Mucosa of descending colon (tissue), 3 donors: Measurements from ENCODE around the gene ATP1B3. TPM values are rescaled to one million over a fixed set of nuclear protein-coding genes. Genes with fewer than 3 reads are reported as not detected.

Source experiments
- ATAC-seq: fragments of 200-7000 bp; cut with Tn5 transposase; one replicate; pipeline ENCODE4 v1.9.1; 2020; ENCODE audit warnings: mild to moderate bottlenecking, moderate library complexity
- DNase-seq, 3 donors: peaks; one replicate each; pipeline ENCODE4 v3.0.0-alpha.2; 2020
- H3K36me3 ChIP-seq: fragments of 200-600 bp; one replicate; pipeline ENCODE4 v1.8.0; 2021; ENCODE audit warnings: low read depth, mild to moderate bottlenecking
- H3K4me1 ChIP-seq: fragments of 200-600 bp; one replicate; pipeline ENCODE4 v1.8.0; 2021; ENCODE audit warnings: low read depth, mild to moderate bottlenecking
- H3K4me3 ChIP-seq: fragments of 200-600 bp; one replicate; pipeline ENCODE4 v1.8.0; 2021; ENCODE audit warnings: mild to moderate bottlenecking
- H3K9me3 ChIP-seq: fragments of 200-600 bp; one replicate; pipeline ENCODE4 v1.8.0; 2021; ENCODE audit warnings: mild to moderate bottlenecking
- CTCF ChIP-seq: fragments of 200-600 bp; IDR thresholded peaks from one replicate; pipeline ENCODE4 v1.8.0; 2022; ENCODE audit warnings: antibody characterized with exemption, mild to moderate bottlenecking
- intact Hi-C, 2 donors: fragments of 100-400 bp; cut with DNase I in 1 of 2; cut with micrococcal nuclease in 1 of 2; formaldehyde crosslinking; loops; one replicate each; pipeline versions ENCODE4 v1.11.0 to v1.11.1; 2022; cut with DNase I, micrococcal nuclease
- total RNA-seq, 3 donors: library from RNA; stranded (reverse); fragmentation: NEBNext Ultra II Directional in 2 of 3; extraction: Animal tissue kit (Norgen Biotek cat#: 25700) in 2 of 3; gene quantifications; one replicate each; pipeline versions ENCODE4 v1.2.1 to v1.2.4, GENCODE V29; 2021 to 2023
- donor health status: DM: no; HTN: no; CAD: no; lungs with moderate emphysema.
- donor health status: DM: no; HTN: no; CAD: no.
- donor health status: DM: no; HTN: yes; CAD: no.

Gene ATP1B3
- total RNA-seq, 3 donors from 2014 or later: 266 to 466 (median 330) TPM

GRCh38 chr3:141895731-141896130 is 19.3 kb downstream of the ATP1B3 start:
- intact Hi-C loops: no loop called here
- DNase-seq (no peak), ATAC-seq (no peak)
- no peaks in the 10 kb centered on the region for H3K4me1 ChIP-seq
- peaks cover 6% of the 10 kb centered on the region for H3K9me3 ChIP-seq
- no peak for TF ChIP-seq CTCF
- H3K36me3 ChIP-seq: no peaks in the 10 kb centered on the region
- H3K4me3 ChIP-seq: no peak overlapping the region

- intact Hi-C loops: no loop called here
- TF ChIP-seq CTCF: no peak
- DNase-seq (no peak), ATAC-seq (no peak)
- Histone ChIP-seq H3K4me1 (no peaks in the 10 kb centered on the region), H3K4me3 (no peak overlapping the region), H3K36me3 (no peaks in the 10 kb centered on the region), H3K9me3 (peaks cover 6% of the 10 kb centered on the region)
Measured at GRCh38 chr3:141898908-141899307, 22.5 kb downstream of the ATP1B3 start.

- peaks cover 6% of the 10 kb centered on the region for H3K9me3 ChIP-seq
- ATAC-seq (no peak), DNase-seq (no peak)
- no peak overlapping the region for H3K4me3 ChIP-seq
- H3K4me1 ChIP-seq: no peaks in the 10 kb centered on the region
- H3K36me3 ChIP-seq: no peaks in the 10 kb centered on the region
- no peak for TF ChIP-seq CTCF
- intact Hi-C loops: no loop called here
Measured at GRCh38 chr3:141900343-141900742, 23.9 kb downstream of the ATP1B3 start.

GRCh38 chr3:141901914-141902313 is 25.5 kb downstream of the ATP1B3 start:
- no peak for DNase-seq
- no peak for TF ChIP-seq CTCF
- H3K36me3 ChIP-seq: no peaks in the 10 kb centered on the region
- intact Hi-C loops: no loop called here
- H3K4me3 ChIP-seq: no peak overlapping the region
- ATAC-seq: no peak
- no peaks in the 10 kb centered on the region for H3K4me1 ChIP-seq
- peaks cover 6% of the 10 kb centered on the region for H3K9me3 ChIP-seq

- no peak for ATAC-seq
- Histone ChIP-seq H3K36me3 (no peaks in the 10 kb centered on the region), H3K4me3 (no peak overlapping the region), H3K9me3 (peaks cover 6% of the 10 kb centered on the region), H3K4me1 (no peaks in the 10 kb centered on the region)
- intact Hi-C loops: no loop called here
- DNase-seq: no peak
- no peak for TF ChIP-seq CTCF
Measured at GRCh38 chr3:141904203-141904602, 27.8 kb downstream of the ATP1B3 start.

- Histone ChIP-seq H3K4me3 (no peak overlapping the region), H3K9me3 (peaks cover 2% of the 10 kb centered on the region), H3K4me1 (no peaks in the 10 kb centered on the region), H3K36me3 (no peaks in the 10 kb centered on the region)
- ATAC-seq: no peak
- TF ChIP-seq CTCF: no peak
- intact Hi-C loops: no loop called here
- DNase-seq: no peak
Measured at GRCh38 chr3:141905129-141905528, 28.7 kb downstream of the ATP1B3 start.
